IPS-15b (cell line): ENCODE results near the gene TMEM233.

Source experiments
- H3K27me3 ChIP-seq: one replicate; pipeline ENCODE4 v1.6.1; 2013; ENCODE audit warnings: low read length; ENCODE audit not compliant: control insufficient read depth, insufficient read depth
- H3K36me3 ChIP-seq: one replicate; pipeline ENCODE4 v1.6.1; 2013; ENCODE audit warnings: low read length; ENCODE audit not compliant: control insufficient read depth, insufficient read depth
- H3K4me1 ChIP-seq: one replicate; pipeline ENCODE4 v1.6.1; 2013; ENCODE audit warnings: mild to moderate bottlenecking, low read length; ENCODE audit not compliant: control insufficient read depth, insufficient read depth
- H3K4me3 ChIP-seq: one replicate; pipeline ENCODE4 v1.5.1; 2013; ENCODE audit warnings: low read depth, low read length
- H3K9ac ChIP-seq: one replicate; pipeline ENCODE4 v1.6.1; 2013; ENCODE audit warnings: low read depth, mild to moderate bottlenecking, low read length
- H3K9me3 ChIP-seq: one replicate; pipeline ENCODE4 v1.6.1; 2013; ENCODE audit warnings: mild to moderate bottlenecking, low read length; ENCODE audit not compliant: control insufficient read depth, insufficient read depth

The TMEM233 gene

DNA sequence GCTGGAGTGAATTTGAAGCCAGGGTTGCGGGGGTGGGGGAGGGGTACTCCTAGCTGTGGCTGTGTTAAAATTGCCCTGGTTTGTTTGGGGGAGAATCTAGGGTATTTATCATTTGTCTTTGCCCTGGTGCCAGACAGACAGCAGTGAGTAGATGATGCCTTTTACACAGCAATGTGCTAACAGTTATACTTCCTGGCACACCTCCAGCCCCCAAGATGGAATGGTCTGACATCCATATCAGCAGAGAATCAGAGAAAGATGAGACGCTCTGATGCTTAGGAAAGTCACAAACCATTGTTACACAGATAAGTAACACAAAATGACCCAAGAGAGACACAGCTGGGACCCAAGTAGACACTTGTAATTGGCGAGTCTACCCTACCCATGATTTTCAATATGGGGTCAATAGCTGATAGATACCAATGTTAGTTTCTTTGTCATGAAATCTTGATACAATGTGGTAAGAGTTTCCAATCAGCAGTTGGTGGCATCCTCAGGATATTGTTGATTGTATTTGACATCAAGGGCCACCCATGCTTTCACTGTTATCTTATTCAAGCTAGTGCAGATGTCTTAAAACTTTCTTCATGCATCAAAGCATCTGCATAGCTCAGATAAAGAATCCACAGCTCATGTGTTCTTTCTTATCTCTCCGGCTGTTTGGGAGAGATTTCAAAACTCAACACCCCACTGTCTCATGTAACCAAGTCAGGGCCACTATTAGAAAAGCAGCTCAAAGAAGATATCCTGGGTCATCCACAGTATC lies 71.8 kb downstream of the TMEM233 start:
- Histone ChIP-seq H3K9me3 (no peaks in the 10 kb centered on the region), H3K36me3 (peaks cover 6% of the 10 kb centered on the region), H3K4me3 (no peak overlapping the region), H3K27me3 (no peaks in the 10 kb centered on the region), H3K9ac (no peak overlapping the region), H3K4me1 (no peaks in the 10 kb centered on the region)

GRCh38 chr12:119666226-119666795 lies 72.7 kb downstream of the TMEM233 start:
- Histone ChIP-seq H3K9me3 (no peaks in the 10 kb centered on the region), H3K36me3 (peaks cover 6% of the 10 kb centered on the region), H3K4me3 (no peak overlapping the region), H3K9ac (no peak overlapping the region), H3K27me3 (no peaks in the 10 kb centered on the region), H3K4me1 (no peaks in the 10 kb centered on the region)

DNA sequence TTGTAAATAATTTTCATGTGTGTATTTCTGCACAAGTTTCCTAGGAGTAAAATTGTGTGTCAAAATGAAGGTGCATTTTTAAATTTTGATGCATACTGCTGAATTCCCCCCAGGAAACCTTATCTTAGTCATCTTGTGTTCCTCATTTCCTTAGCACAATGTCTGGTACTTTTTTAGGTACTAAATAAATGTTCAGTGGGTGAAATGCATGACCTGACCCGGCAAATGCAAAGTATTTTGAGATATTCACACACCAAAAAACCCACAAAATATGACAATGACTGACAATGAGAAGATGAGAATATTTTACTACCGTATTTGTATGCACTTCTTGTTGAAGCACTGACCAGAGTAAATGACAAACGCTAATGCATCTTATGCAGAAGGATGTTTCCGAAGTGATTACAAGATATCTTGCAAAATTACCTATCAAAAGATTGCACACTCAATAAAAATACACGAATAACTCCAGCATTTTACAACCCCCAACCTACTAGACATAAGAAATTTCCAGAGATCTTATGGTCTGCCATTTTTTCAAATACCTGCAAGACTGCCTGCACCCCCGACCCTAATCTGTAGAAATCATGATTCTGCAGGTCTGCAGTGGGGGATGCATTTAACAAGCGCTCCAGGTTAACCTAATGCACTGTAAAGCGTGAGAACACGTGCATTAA lies 73.5 kb downstream of the TMEM233 start:
- Histone ChIP-seq H3K4me3 (peak overlapping the region; percentile 98), H3K27me3 (no peaks in the 10 kb centered on the region), H3K9ac (peak overlapping the region; percentile 3), H3K4me1 (no peaks in the 10 kb centered on the region), H3K9me3 (no peaks in the 10 kb centered on the region), H3K36me3 (peaks cover 6% of the 10 kb centered on the region)

GRCh38 chr12:119667577-119668323 lies 74.2 kb downstream of the TMEM233 start, which contains the start of gene PRKAB1:
Gene PRKAB1 (plus strand): TSS chr12:119668133. CDS start chr12:119668245, 112 bp downstream.
- Histone ChIP-seq H3K4me1 (no peaks in the 10 kb centered on the region), H3K9ac (peak within 1 kb of the TSS; percentile 98), H3K9me3 (no peaks in the 10 kb centered on the region), H3K36me3 (peaks cover 10% of the 10 kb centered on the region), H3K27me3 (no peaks in the 10 kb centered on the region), H3K4me3 (peak within 1 kb of the TSS; percentile 98)

DNA sequence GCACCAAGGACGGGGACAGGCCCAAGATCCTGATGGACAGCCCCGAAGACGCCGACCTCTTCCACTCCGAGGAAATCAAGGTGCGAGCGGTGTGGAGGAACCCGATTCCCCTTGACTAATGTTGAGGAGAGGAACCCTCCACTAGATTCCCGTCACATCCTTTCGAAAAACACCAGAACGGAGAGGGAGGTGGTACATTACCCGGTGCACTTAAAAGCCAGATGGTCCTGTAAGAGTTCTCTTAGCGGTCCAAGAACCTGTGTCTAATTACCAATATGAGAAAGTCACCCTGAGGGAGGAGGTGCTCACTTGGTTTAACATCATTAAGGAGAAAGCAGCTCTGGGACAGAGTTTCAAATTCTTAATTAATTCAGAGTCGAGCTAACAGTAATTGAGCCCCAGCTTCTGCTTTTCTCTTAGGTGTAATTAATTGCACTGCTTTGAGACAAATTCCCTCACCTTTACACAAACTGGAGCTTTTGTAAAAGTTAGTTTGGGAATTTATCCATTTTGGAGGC lies 74.8 kb downstream of the TMEM233 start:
- Histone ChIP-seq H3K27me3 (no peaks in the 10 kb centered on the region), H3K4me1 (no peaks in the 10 kb centered on the region), H3K9me3 (no peaks in the 10 kb centered on the region), H3K36me3 (peaks cover 15% of the 10 kb centered on the region), H3K4me3 (peak overlapping the region; percentile 98), H3K9ac (peak overlapping the region; percentile 98)

DNA sequence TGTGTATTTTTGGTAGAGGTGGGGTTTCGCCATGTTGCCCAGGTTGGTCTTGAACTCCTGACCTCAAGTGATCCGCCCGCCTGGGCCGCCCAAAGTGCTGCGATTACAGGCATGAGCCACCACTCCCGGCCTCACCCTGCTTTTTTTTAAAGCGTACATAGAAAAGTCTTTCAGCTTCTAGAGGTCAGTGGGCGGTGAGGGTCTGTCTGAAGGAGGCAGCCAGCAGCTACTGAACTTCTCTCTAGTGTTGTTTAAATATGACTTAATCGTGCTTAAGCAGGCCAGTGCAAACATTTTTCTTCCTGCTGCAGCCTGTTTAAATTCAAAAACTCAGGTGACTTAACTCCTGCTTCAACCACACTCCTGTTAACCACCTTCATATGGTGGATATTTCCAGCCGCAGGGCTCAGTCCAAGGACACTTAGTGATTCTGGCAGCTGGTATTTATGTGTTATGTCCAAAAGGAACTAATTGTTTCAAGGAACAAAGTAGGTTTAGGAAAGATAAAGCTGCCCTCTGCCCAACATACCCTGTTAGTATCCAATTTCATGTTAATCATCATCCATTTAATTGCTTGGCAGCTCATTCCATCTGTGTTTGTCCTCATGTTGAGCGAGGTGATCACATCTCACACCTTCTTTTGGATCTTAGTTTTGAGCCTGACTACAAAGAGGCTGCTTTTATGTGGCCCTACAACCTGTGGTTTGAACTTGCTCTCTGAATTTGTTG lies 76.3 kb downstream of the TMEM233 start:
- Histone ChIP-seq H3K27me3 (no peaks in the 10 kb centered on the region), H3K4me3 (no peak overlapping the region), H3K4me1 (no peaks in the 10 kb centered on the region), H3K36me3 (peaks cover 25% of the 10 kb centered on the region), H3K9me3 (no peaks in the 10 kb centered on the region), H3K9ac (no peak overlapping the region)

DNA sequence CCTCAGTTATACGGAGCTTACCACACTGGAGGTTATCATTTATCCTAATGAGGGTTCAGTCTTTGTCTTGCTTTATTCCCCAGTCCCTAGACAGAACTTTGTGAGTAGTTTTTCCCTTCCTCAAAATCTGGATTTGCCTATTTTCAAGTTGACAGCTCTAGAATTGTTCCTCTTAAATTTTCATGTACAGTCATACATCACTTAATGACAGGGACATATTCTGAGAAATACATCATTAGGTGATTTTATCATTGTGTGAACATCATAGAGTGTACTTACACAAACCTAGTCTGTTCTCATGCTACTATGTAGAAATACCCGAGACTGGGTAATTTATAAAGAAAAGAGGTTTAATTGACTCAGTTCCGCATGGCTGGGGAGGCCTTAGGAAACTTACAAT lies 77.5 kb downstream of the TMEM233 start:
- H3K27me3 ChIP-seq: no peaks in the 10 kb centered on the region
- no peaks in the 10 kb centered on the region for H3K4me1 ChIP-seq
- no peaks in the 10 kb centered on the region for H3K9me3 ChIP-seq
- H3K4me3 ChIP-seq: no peak overlapping the region
- H3K9ac ChIP-seq: no peak overlapping the region
- H3K36me3 ChIP-seq: peaks cover 34% of the 10 kb centered on the region

GRCh38 chr12:119672194-119672593 lies 78.6 kb downstream of the TMEM233 start:
- Histone ChIP-seq H3K9me3 (no peaks in the 10 kb centered on the region), H3K36me3 (peaks cover 44% of the 10 kb centered on the region), H3K27me3 (no peaks in the 10 kb centered on the region), H3K4me1 (no peaks in the 10 kb centered on the region), H3K4me3 (no peak overlapping the region), H3K9ac (no peak overlapping the region)

- Histone ChIP-seq H3K27me3 (no peaks in the 10 kb centered on the region), H3K9ac (no peak overlapping the region), H3K36me3 (peaks cover 55% of the 10 kb centered on the region), H3K4me1 (peaks cover 2% of the 10 kb centered on the region), H3K9me3 (no peaks in the 10 kb centered on the region), H3K4me3 (no peak overlapping the region)
These were observed 80.1 kb downstream of the TMEM233 start for GRCh38 chr12:119673634-119674033.

GRCh38 chr12:119674560-119674959 lies 81.0 kb downstream of the TMEM233 start:
- Histone ChIP-seq H3K36me3 (peaks cover 59% of the 10 kb centered on the region), H3K9me3 (no peaks in the 10 kb centered on the region), H3K27me3 (no peaks in the 10 kb centered on the region), H3K9ac (no peak overlapping the region), H3K4me1 (peaks cover 5% of the 10 kb centered on the region), H3K4me3 (no peak overlapping the region)

- Histone ChIP-seq H3K4me3 (no peak overlapping the region), H3K36me3 (peaks cover 66% of the 10 kb centered on the region)
These were observed 82.4 kb downstream of the TMEM233 start for GRCh38 chr12:119676022-119676421.

More at GRCh38 chr12:119676022-119676421, 82.4 kb downstream of the TMEM233 start:
- Histone ChIP-seq H3K4me1 (peaks cover 5% of the 10 kb centered on the region), H3K9ac (no peak overlapping the region), H3K27me3 (no peaks in the 10 kb centered on the region), H3K9me3 (no peaks in the 10 kb centered on the region)
